GM18873 (cell line): ENCODE measurements around the gene CARD9.
"Not testable (repeated sequence)": the region's sequence is repeated elsewhere in the genome, so short reads cannot be mapped to it uniquely, and the experiment has no call there.

Experiments
- ATAC-seq: cut with Tn5 transposase; IDR thresholded peaks from one replicate; pipeline ENCODE4 v1.9.1; 2021; ENCODE audit warnings: mild to moderate bottlenecking, moderate library complexity, moderate number of reproducible peaks; ENCODE audit not compliant: unreplicated experiment, low FRiP score

CARD9 gene

GRCh38 chr9:136351868-136352267 is 21.6 kb downstream of the CARD9 start:
- ATAC-seq: not testable (repeated sequence)

DNA sequence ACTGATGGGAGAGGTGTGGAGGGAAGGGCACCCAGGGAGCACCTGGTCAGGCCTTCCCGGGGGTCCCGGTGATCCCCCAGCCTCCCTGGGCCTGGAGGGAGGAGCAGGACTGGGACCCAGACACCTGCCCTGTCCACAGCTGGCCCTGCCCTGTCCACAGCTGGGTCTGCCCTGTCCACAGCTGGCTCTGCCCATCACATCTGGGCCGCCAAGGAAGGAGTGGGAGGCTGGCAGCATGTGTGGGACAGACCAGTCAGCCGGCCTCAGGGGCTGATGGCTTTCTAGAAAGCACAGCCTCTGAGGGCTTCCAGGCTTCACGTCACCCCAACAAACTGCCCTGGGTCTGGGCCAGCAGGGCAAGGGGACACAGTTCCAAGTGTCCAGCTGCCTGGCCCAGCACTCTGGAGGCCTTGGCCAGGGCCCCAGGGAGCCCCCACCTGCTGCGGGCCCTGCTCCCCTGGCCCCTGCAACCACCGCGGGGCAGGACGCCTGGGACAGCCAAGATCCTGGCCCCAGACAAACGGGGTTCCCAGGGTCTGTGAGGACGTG is 22.1 kb downstream of the CARD9 start:
- ATAC-seq: no peak

DNA sequence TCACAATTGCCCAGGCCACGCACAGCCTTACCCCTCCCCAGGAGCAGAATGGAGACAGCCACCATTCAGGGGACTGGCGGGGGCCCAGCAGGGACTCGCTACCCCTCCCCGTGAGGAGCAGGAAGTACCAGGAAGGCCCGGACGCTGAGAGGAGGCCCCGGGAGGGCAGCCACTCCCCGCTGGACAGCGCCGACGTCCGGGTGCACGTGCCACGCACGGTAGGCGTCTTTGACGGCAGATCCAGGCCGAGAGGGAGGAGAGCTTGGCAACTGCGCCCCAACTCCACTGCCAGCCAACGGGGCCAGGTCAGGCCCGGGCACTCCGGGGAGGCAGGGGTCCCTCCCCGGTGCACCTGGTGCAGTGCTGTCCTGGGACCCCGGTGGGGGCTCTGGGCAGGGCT is 23.9 kb downstream of the CARD9 start:
- ATAC-seq: no peak

DNA sequence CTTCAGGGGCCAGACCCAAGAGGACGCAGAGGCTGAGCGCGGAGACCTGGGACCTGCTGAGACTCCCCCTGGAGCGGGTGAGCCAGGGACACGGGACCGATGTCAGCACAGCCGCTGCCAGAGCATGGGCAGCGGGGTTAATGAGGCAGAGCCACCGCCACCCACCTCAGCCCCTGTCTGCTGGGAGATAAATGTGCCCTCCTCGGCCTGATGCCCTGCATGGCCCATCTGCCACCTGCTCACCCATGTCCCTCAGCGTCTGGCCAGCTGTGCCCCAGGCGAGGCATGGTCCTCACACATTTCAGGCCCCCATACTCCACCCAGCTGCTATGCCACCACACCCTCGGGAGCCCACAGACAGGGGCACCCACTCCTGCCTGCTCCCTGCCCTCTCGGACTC is 24.8 kb downstream of the CARD9 start:
- ATAC-seq: no peak

- ATAC-seq: no peak
These were observed 25.8 kb downstream of the CARD9 start for GRCh38 chr9:136347472-136348256.

- no peak for ATAC-seq
These were observed 26.5 kb downstream of the CARD9 start for GRCh38 chr9:136346927-136347465.

DNA sequence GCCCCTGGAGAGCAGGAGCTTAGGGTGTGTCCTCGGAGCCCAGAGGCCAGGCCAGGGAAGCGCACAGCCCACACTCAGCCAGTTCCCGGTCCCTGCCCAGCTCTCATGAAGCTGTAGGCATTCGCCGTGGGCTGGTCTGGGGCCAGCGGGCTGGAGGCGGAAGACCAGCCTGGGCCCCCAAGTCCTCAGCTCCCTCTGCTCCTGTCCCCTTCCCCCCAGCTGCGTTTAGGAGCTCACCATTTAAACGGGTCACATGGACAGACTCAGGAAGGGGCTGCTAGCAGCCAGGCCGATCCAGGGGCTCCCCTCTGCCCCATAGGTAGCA is 27.4 kb downstream of the CARD9 start:
- no peak for ATAC-seq

DNA sequence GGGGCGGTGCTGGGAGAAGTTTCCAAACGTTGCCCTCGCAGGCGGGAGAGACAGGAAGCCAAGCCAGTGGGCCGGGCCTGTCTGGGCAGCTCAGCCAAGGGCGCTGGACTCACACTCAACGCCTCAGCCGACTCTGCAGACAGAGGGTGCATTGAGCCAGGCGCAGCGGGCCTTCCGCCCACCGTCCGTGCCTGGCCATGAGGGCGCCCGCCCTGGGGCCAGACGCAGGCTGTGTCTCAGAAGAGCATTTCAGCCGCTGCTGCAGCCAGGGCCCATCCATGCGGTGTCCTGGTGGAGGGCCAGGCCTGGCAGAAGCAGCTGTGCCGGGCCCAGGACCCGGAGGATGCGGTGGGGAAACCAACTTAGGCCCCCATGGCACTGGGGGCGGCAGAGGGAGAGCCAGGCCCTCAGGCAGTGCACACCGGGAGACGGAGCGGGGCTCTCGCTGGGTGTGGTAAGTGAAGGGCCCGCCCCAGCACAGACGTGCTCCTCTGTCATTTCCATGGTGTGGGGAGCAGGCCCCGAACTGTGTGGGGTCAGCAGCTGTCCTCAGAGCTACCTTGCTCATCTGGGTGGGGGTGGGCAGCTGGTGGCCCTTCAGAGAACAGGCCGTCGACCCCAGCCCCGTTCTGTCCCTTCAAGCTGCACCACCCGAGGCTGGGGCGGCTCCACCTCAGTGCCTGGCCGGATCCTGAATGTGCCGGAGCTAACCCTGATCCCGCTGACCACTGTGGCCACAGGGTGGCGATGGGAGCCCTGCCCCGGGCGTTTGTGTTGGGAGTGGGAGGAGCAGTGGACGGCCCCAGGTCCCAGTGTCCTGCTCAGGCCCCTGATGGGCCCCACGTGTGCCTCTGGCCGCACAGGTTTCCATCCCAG is 27.9 kb downstream of the CARD9 start:
- no peak for ATAC-seq

DNA sequence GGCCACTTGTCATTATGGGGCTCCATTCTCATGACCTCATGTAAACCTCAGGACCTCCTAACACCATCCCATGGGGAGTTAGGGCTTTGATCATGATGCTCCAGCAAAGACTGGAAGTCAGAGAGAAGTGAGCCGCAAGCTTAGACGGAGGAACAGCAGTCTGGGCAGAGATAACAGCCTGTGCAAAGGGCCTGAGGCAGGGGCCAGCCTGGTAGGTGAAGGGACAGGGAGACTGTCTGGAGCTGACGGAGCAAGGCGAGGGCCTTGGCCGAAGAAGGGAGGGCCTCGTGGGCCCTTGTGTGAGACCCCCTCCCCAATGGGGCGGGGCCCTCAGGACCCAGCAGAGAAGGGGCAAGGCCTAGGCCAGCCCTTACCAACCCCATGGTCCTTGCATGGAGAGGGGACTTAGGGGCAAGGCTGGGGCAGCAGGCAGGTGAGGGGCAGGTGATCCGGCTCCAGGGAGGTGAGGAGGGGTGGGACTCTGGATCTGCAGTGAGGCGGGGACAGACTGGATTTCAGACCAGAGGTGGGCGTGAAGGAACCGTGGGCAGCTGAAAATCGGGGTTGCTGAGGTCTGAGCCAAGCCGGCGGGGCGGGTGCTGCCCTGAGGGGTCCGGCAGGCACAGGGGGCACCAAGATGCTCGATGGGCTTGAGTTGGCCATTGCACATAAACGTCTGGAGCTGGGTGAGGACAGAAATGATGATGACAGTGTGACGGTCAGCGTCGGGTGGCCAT is 28.8 kb downstream of the CARD9 start:
- no peak for ATAC-seq

DNA sequence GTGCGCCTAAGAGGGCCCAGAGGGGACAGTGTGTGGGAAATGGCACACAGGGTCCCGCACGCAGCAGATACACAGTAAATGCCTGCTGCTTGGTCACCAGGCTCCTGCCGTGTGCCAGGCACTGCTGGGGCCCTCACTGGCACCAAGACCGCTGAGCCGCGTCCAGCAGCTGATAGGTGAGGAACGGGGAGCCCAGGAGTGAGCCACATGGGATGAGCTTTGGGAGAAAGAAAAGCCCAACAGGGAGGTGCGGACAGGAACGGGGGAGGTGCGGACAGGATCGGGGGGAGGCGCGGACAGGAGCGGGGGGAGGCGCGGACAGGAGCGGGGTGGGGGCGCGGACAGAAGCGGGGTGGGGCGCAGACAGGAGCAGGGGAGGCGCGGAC is 29.6 kb downstream of the CARD9 start:
- ATAC-seq: no peak

DNA sequence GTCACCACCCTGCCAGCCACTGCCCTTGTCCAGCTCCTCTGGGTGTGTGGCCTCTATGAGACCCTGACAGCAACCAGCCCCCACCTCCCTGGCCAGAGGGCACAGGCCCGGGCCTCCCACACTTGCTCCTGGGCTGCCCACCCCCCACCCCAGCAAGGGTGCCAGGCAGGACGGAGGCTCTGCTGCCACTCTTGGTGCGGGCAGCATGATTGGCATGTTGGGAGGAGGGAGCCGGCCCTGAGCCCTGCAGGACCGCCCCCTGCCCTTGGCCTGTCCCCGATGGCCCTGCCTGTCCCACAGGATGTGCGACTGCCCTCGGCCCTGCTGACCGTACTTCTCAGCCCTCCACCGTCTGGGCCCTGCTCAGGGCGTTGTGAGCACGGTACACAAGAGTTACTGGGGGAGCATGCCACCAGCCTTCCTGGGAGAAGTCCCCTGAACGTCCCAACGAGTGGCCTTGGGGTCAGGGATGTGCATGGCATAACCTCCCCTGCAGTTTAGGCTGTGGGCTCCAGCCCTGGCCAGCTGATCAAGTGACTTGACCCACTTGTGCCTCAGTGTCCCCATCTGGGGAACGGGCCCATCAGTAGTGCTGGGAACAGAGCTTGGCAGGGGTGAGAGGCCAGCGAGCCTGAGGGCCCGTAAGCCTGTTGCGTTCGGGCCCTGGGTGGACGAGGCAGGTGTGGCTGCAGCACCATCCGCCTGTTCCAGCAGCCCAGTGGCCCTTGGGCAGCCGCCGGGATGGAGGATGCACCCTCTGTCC is 30.2 kb downstream of the CARD9 start:
- no peak for ATAC-seq

- no peak for ATAC-seq
These were observed 31.0 kb downstream of the CARD9 start for GRCh38 chr9:136342181-136343120.

DNA sequence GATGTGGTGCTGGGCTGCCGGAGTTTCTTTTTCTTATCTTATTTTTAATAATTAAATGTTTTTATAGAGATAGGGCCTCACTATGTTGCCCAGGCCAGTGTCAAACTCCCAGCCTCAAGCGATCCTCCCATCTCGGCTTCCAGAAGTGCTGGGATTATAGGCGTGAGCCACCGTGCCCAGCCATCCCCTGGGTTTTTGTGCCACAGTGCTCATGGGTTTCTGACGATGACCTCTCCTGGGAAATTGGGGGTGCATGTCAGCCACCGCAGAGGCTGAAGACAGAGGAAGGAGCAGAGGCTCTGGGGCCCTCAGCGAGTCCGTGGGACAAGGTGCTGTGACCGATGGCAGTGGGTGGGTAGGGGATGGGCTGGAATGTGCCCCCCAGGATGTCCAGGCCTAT is 31.7 kb downstream of the CARD9 start:
- no peak for ATAC-seq

GRCh38 chr9:136341042-136341655 is 32.3 kb downstream of the CARD9 start:
- no peak for ATAC-seq

DNA sequence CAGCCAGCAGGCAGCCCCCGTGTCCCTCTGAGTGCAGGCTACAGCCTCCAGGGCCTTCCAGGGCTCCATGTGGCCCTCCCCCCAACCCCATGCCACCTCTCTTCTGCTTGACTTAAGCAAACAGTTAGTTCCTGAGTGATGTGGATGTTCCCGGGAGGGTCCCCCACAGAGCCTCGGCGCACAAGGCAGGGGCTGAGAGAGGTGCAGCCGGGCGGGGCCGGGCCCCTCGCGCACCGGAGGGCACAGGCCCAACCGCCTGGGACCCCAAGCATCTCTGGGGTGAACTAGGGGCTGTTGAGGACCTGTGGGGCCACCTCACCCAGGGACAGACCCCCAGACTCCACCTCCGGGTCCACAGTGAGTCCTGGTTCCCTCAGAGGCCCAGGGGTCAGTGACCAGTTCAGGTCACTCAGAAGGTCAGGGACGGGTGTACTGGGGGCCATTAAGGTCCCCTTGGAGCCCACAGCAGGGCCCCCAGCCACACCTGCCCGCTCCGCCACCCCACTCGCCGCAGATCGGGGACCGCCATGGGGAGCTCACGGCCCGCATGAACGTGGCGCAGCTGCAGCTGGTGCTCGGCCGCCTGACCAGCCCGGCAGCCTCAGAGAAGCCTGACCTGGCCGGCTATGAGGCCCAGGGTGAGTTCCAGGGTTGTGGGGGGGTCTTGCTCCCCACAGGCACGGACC is 33.0 kb downstream of the CARD9 start:
- ATAC-seq: no peak

- no peak for ATAC-seq
These were observed 33.5 kb downstream of the CARD9 start for GRCh38 chr9:136339958-136340310.

DNA sequence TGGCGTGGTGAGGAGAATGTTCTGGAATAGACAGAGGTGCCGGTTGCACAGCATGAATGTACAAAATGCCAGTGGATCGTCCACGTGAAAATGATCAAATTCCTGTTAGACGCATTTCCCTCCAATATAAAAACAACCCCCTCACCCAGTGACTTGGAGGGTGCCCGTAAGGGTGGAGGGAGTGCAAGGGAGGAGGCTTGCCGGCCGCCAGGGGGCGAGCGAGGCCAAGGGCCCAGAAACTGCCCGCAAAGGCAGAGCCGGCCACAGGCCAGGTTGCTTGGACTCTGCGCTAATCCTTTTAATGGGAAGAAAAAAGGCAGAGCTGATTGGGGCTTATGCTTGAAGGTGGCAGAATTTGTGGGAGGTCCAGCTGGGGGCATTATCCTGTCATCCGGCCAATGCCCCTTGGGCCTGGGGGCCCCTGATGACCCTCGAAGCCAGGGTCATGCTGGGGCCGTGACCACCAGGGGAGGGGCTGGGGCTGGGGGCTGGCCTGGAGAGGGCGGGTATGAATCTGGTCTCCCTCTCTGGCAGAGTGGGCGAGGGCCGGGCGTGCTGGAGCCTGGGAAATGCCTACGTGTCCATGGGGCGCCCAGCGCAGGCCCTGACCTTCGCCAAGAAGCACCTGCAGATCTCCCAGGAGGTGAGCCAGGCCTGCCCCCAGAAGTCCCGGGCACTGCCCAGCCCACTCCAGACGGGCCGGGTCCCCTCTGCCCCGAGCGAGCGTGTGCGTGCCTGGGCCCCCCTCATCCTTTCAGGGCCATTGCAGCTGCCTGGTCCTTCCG is 34.1 kb downstream of the CARD9 start:
- no peak for ATAC-seq
